ENCODE data around the gene TGM2. TPM values are rescaled to one million over a fixed set of nuclear protein-coding genes. Genes with fewer than 3 reads are reported as not detected.

TGM2 gene
- total RNA-seq: 0.73 TPM

- no peak within 1 kb of the TSS for H3K4me3 ChIP-seq (ENCODE audit: low read length)
- H3K27me3 ChIP-seq (ENCODE audit: insufficient read depth, low read length): no peaks in the 10 kb centered on the region
- H3K9me3 ChIP-seq (ENCODE audit: low read depth, low read length): no peaks in the 10 kb centered on the region
- H3K4me1 ChIP-seq (ENCODE audit: insufficient read depth, low read length): peaks cover 47% of the 10 kb centered on the region
These were observed at the start of gene TGM2 for GRCh38 chr20:38165089-38165965. Gene TGM2, minus strand, starts transcription at chr20:38165270. Its CDS starts 72 bp downstream, at chr20:38165198.

GRCh38 chr20:38214256-38215193 is 49.5 kb upstream of the TGM2 start:
- H3K27me3 ChIP-seq (ENCODE audit: insufficient read depth, low read length): no peaks in the 10 kb centered on the region
- H3K9me3 ChIP-seq (ENCODE audit: low read depth, low read length): no peaks in the 10 kb centered on the region
- H3K4me1 ChIP-seq (ENCODE audit: insufficient read depth, low read length): peaks cover 8% of the 10 kb centered on the region
- H3K4me3 ChIP-seq (ENCODE audit: low read length): no peak overlapping the region

GRCh38 chr20:38213607-38213940 is 48.5 kb upstream of the TGM2 start:
- H3K4me3 ChIP-seq (ENCODE audit: low read length): no peak overlapping the region
- peaks cover 8% of the 10 kb centered on the region for H3K4me1 ChIP-seq (ENCODE audit: insufficient read depth, low read length)
- H3K27me3 ChIP-seq (ENCODE audit: insufficient read depth, low read length): no peaks in the 10 kb centered on the region
- H3K9me3 ChIP-seq (ENCODE audit: low read depth, low read length): no peaks in the 10 kb centered on the region

GRCh38 chr20:38212806-38213606 is 47.9 kb upstream of the TGM2 start:
- Histone ChIP-seq H3K4me1 (ENCODE audit: insufficient read depth, low read length) (peaks cover 8% of the 10 kb centered on the region), H3K27me3 (ENCODE audit: insufficient read depth, low read length) (peaks cover 3% of the 10 kb centered on the region)

GRCh38 chr20:38211200-38212097 is 46.4 kb upstream of the TGM2 start:
- no peaks in the 10 kb centered on the region for H3K9me3 ChIP-seq (ENCODE audit: low read depth, low read length)
- H3K4me1 ChIP-seq (ENCODE audit: insufficient read depth, low read length): peaks cover 8% of the 10 kb centered on the region
- no peak overlapping the region for H3K4me3 ChIP-seq (ENCODE audit: low read length)
- H3K27me3 ChIP-seq (ENCODE audit: insufficient read depth, low read length): peaks cover 3% of the 10 kb centered on the region

More at GRCh38 chr20:38212806-38213606, 47.9 kb upstream of the TGM2 start:
- no peaks in the 10 kb centered on the region for H3K9me3 ChIP-seq (ENCODE audit: low read depth, low read length)
- no peak overlapping the region for H3K4me3 ChIP-seq (ENCODE audit: low read length)

- Histone ChIP-seq H3K4me3 (ENCODE audit: low read length) (no peak overlapping the region), H3K9me3 (ENCODE audit: low read depth, low read length) (no peaks in the 10 kb centered on the region), H3K27me3 (ENCODE audit: insufficient read depth, low read length) (peaks cover 3% of the 10 kb centered on the region), H3K4me1 (ENCODE audit: insufficient read depth, low read length) (peaks cover 8% of the 10 kb centered on the region)
These were observed 45.7 kb upstream of the TGM2 start for GRCh38 chr20:38210741-38211140.

GRCh38 chr20:38209736-38210405 is 44.8 kb upstream of the TGM2 start:
- peaks cover 3% of the 10 kb centered on the region for H3K27me3 ChIP-seq (ENCODE audit: insufficient read depth, low read length)
- H3K4me1 ChIP-seq (ENCODE audit: insufficient read depth, low read length): peaks cover 8% of the 10 kb centered on the region
- H3K4me3 ChIP-seq (ENCODE audit: low read length): no peak overlapping the region
- H3K9me3 ChIP-seq (ENCODE audit: low read depth, low read length): no peaks in the 10 kb centered on the region

- no peaks in the 10 kb centered on the region for H3K9me3 ChIP-seq (ENCODE audit: low read depth, low read length)
- H3K4me1 ChIP-seq (ENCODE audit: insufficient read depth, low read length): peaks cover 8% of the 10 kb centered on the region
- H3K4me3 ChIP-seq (ENCODE audit: low read length): no peak overlapping the region
- H3K27me3 ChIP-seq (ENCODE audit: insufficient read depth, low read length): peaks cover 3% of the 10 kb centered on the region
These were observed 44.1 kb upstream of the TGM2 start for GRCh38 chr20:38209054-38209675.

- H3K4me1 ChIP-seq (ENCODE audit: insufficient read depth, low read length): peaks cover 8% of the 10 kb centered on the region
- H3K4me3 ChIP-seq (ENCODE audit: low read length): no peak overlapping the region
- H3K27me3 ChIP-seq (ENCODE audit: insufficient read depth, low read length): peaks cover 3% of the 10 kb centered on the region
- H3K9me3 ChIP-seq (ENCODE audit: low read depth, low read length): no peaks in the 10 kb centered on the region
These were observed 43.5 kb upstream of the TGM2 start for GRCh38 chr20:38208523-38208922.

- H3K4me1 ChIP-seq (ENCODE audit: insufficient read depth, low read length): peaks cover 8% of the 10 kb centered on the region
- no peak overlapping the region for H3K4me3 ChIP-seq (ENCODE audit: low read length)
- peaks cover 3% of the 10 kb centered on the region for H3K27me3 ChIP-seq (ENCODE audit: insufficient read depth, low read length)
- no peaks in the 10 kb centered on the region for H3K9me3 ChIP-seq (ENCODE audit: low read depth, low read length)
These were observed 43.0 kb upstream of the TGM2 start for GRCh38 chr20:38208088-38208487.

- no peaks in the 10 kb centered on the region for H3K9me3 ChIP-seq (ENCODE audit: low read depth, low read length)
- H3K4me3 ChIP-seq (ENCODE audit: low read length): no peak overlapping the region
- peaks cover 3% of the 10 kb centered on the region for H3K27me3 ChIP-seq (ENCODE audit: insufficient read depth, low read length)
- H3K4me1 ChIP-seq (ENCODE audit: insufficient read depth, low read length): peaks cover 8% of the 10 kb centered on the region
These were observed 42.6 kb upstream of the TGM2 start for GRCh38 chr20:38207621-38208020.

GRCh38 chr20:38205001-38205400 is 39.9 kb upstream of the TGM2 start:
- H3K27me3 ChIP-seq (ENCODE audit: insufficient read depth, low read length): peaks cover 3% of the 10 kb centered on the region
- H3K4me3 ChIP-seq (ENCODE audit: low read length): no peak overlapping the region
- H3K4me1 ChIP-seq (ENCODE audit: insufficient read depth, low read length): no peaks in the 10 kb centered on the region
- H3K9me3 ChIP-seq (ENCODE audit: low read depth, low read length): no peaks in the 10 kb centered on the region

GRCh38 chr20:38203981-38204357 is 38.9 kb upstream of the TGM2 start:
- Histone ChIP-seq H3K27me3 (ENCODE audit: insufficient read depth, low read length) (peaks cover 3% of the 10 kb centered on the region), H3K9me3 (ENCODE audit: low read depth, low read length) (no peaks in the 10 kb centered on the region), H3K4me3 (ENCODE audit: low read length) (no peak overlapping the region), H3K4me1 (ENCODE audit: insufficient read depth, low read length) (no peaks in the 10 kb centered on the region)

All from mononuclear cell (primary cell).